Tibial nerve (tissue), 4 donors: Measurements from ENCODE around the gene PRKCB. TPM values are rescaled to one million over a fixed set of nuclear protein-coding genes. Genes with fewer than 3 reads are reported as not detected.

Experiments
- DNase-seq, 2 donors: peaks; one replicate each; pipeline ENCODE4 v3.0.0-alpha.2; 2019; ENCODE audit warnings: low spot score in 2 of 2
- H3K27ac ChIP-seq, 4 donors: fragments of 200-600 bp; sonication (generic) in 3 of 4; one replicate each; pipeline ENCODE4 v1.5.1; 2017 to 2019; ENCODE audit warnings: mild to moderate bottlenecking in 1 of 4
- H3K27me3 ChIP-seq, 2 donors: fragments of 200-600 bp; sonication (generic) in 1 of 2; one replicate each; pipeline versions ENCODE4 v1.5.1 to v1.6.0; 2017 to 2019
- H3K36me3 ChIP-seq, 3 donors: fragments of 200-600 bp; sonication (generic); one replicate each; pipeline ENCODE4 v1.5.1; 2018 to 2019
- H3K4me1 ChIP-seq, 4 donors: fragments of 200-600 bp; sonication (generic) in 3 of 4; one replicate each; pipeline ENCODE4 v1.5.1; 2017 to 2019
- H3K4me3 ChIP-seq, 4 donors: fragments of 200-600 bp; sonication (generic) in 3 of 4; one replicate each; pipeline ENCODE4 v1.5.1; 2017 to 2019; ENCODE audit warnings: mild to moderate bottlenecking in 1 of 4, moderate library complexity in 1 of 4
- H3K9me3 ChIP-seq, 4 donors: fragments of 200-600 bp; sonication (generic) in 3 of 4; one replicate each; pipeline ENCODE4 v1.5.1; 2017 to 2019
- EP300 ChIP-seq, 2 donors: sonication (generic); formaldehyde crosslinking; IDR thresholded peaks; one replicate each; pipeline ENCODE4 v1.6.1; 2017; ENCODE audit warnings: antibody characterized with exemption in 2 of 2, mild to moderate bottlenecking in 1 of 2
- POLR2A ChIP-seq, 2 donors: fragments of 450-650 bp; IDR thresholded peaks; one replicate each; pipeline ENCODE4 v1.6.1; 2017; ENCODE audit warnings: antibody characterized with exemption in 2 of 2, mild to moderate bottlenecking in 2 of 2, moderate library complexity in 2 of 2
- WGBS, 2 donors: methylation state at CpG; one replicate each; pipeline ENCODE4 v1.1.5; 2018; 5-methylcytosine and 5-hydroxymethylcytosine counted together
- total RNA-seq, 4 donors: library from RNA; depleted of rRNA; stranded (reverse); fragments of >200 nt; gene quantifications; one replicate each; pipeline ENCODE4 v1.1.0, GENCODE V29; 2016
- TF ChIP-seq, protein P1 (sequence below), 5 experiments: fragments of 200-600 bp in 3 of 5; fragments of 450-650 bp in 2 of 5; sonication (generic) in 3 of 5; IDR thresholded peaks; one replicate each; pipeline ENCODE4 v1.5.1; 2016 to 2019; ENCODE audit warnings: antibody characterized with exemption in 5 of 5, mild to moderate bottlenecking in 3 of 5, moderate library complexity in 2 of 5

The PRKCB gene
- total RNA-seq, 4 donors from 2014 or later, result 2.7 to 6.9 (median 4.3) TPM

DNA sequence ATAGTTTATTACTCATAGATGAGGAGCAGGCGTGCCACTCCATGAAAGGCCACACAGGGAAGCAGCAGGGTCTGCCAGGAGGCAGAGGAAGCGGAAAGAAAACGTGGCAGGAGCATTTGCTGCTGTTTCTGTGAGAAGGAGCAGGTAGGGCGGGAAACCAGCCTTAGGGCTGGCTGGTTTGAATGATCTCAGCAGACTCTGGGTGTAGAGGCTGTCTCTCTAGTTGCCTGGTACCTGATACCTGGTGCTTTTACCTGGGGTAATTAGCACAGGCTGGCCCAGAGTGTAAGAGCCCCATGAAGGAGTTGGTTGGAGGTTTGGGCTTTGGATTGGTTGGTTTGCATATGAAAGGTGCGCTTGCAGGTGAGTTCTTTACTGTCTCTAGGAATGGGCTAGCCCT lies 215.3 kb downstream of the PRKCB start:
- no peaks in the 10 kb centered on the region for H3K9me3 ChIP-seq
- H3K27ac ChIP-seq, result no peak overlapping the region

DNA sequence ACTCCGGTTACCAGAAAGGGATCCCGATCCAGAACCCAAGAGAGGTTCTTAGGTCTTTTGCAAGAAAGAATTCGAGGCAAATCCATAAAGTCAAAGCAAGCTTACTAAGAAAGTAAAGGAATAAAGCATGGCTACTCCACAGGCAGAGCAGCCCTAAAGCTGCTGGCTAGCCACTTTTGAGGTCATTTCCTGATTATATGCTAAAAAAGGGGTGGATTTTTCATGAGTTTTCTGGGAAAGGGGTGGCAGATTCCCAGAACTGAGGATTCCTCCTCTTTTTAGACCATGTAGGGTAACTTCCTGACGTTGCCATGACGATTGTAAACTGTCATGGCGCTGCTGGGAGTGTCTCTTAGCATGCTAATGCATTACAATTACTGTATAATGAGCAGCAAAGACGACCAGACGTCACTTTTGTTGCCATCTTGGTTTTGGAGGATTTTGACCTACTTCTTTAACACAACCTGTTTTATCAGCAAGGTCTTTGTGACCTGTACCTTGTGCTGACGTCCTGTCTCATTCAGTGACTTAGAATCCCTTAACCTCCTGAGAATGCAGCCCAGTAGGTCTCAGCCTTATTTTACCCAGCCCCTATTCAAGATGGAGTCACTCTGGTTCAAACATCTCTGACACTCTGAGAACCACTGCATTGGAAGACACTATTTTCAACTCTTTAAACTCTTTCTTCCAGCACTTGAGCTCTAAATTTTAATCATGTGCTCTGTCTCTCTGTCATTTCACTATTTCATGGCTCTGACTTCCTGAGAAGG lies 216.7 kb downstream of the PRKCB start:
- Histone ChIP-seq H3K27me3 (no peaks in the 10 kb centered on the region), H3K36me3 (no peaks in the 10 kb centered on the region), H3K27ac (no peak overlapping the region), H3K4me3 (no peak overlapping the region), H3K9me3 (no peaks in the 10 kb centered on the region), H3K4me1 (no peaks in the 10 kb centered on the region)
- whole genome bisulfite sequencing, 2 donors, result 72 to 75% methylated on average over 9 of the region's 9 CpGs
- TF ChIP-seq EP300 (IDR thresholded peaks at IDR 0.05), result no peak
- TF ChIP-seq POLR2A (IDR thresholded peaks at IDR 0.05), result no peak
- TF ChIP-seq, protein P1, sequence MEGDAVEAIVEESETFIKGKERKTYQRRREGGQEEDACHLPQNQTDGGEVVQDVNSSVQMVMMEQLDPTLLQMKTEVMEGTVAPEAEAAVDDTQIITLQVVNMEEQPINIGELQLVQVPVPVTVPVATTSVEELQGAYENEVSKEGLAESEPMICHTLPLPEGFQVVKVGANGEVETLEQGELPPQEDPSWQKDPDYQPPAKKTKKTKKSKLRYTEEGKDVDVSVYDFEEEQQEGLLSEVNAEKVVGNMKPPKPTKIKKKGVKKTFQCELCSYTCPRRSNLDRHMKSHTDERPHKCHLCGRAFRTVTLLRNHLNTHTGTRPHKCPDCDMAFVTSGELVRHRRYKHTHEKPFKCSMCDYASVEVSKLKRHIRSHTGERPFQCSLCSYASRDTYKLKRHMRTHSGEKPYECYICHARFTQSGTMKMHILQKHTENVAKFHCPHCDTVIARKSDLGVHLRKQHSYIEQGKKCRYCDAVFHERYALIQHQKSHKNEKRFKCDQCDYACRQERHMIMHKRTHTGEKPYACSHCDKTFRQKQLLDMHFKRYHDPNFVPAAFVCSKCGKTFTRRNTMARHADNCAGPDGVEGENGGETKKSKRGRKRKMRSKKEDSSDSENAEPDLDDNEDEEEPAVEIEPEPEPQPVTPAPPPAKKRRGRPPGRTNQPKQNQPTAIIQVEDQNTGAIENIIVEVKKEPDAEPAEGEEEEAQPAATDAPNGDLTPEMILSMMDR (IDR thresholded peaks at IDR 0.05), result no peak
- DNase-seq, result no peak

More for the DNA sequence above, 215.3 kb downstream of the PRKCB start:
- no peak for DNase-seq
- WGBS, 2 donors, result 62 to 64% methylated on average over 5 of the region's 5 CpGs
- Histone ChIP-seq H3K27me3 (no peaks in the 10 kb centered on the region), H3K36me3 (no peaks in the 10 kb centered on the region), H3K4me3 (no peak overlapping the region), H3K4me1 (no peaks in the 10 kb centered on the region)
- TF ChIP-seq POLR2A (IDR thresholded peaks at IDR 0.05) (no peak), EP300 (IDR thresholded peaks at IDR 0.05) (no peak)
- TF ChIP-seq, protein P1 (IDR thresholded peaks at IDR 0.05), result no peak

DNA sequence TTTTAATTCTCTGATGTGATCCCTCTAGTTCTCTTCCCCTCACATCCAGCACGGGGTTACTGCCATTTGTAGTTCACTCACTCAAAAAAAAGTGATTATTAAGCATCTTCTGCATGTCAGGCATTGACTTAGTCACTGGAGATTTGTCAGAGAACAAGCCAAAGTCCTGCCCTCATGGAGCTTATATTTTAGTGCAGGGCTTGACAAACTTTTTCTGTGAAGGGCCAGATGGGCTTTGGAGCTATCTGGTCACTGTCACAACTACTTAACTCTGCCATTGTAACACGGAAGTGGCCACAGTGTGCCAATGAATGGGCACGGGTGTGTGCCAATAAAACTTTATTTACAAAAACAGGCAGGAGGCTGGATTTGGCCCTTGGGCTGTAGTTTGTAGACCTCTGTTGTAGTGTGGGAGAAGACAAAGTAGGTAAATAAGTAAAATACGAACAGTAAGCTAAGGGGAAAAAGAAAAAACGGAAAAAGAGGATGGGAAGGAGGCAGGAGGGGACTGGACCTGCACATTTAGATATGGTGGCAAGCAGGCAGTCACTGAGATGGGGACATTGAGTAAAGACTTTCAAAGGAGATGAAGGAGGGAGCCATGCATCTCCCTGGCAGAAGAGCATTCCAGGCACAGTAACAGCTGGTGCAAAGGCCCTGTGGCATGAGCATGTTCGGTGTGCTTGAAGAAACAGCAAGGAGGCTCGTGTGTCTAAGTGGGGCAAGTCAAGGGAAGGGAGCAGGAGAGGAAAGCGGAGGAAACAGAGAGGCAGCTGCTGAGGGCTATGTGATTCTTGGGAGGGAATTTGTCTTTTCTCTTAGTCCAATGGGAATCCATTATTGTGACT lies 217.5 kb downstream of the PRKCB start:
- 82 to 85% methylated on average over 8 of the region's 8 CpGs for WGBS, 2 donors
- TF ChIP-seq, protein P1 (IDR thresholded peaks at IDR 0.05), result no peak
- TF ChIP-seq EP300 (IDR thresholded peaks at IDR 0.05) (no peak), POLR2A (IDR thresholded peaks at IDR 0.05) (no peak)
- Histone ChIP-seq H3K27ac (no peak overlapping the region), H3K4me3 (no peak overlapping the region), H3K4me1 (no peaks in the 10 kb centered on the region), H3K27me3 (no peaks in the 10 kb centered on the region), H3K36me3 (no peaks in the 10 kb centered on the region), H3K9me3 (no peaks in the 10 kb centered on the region)
- DNase-seq, result no peak

DNA sequence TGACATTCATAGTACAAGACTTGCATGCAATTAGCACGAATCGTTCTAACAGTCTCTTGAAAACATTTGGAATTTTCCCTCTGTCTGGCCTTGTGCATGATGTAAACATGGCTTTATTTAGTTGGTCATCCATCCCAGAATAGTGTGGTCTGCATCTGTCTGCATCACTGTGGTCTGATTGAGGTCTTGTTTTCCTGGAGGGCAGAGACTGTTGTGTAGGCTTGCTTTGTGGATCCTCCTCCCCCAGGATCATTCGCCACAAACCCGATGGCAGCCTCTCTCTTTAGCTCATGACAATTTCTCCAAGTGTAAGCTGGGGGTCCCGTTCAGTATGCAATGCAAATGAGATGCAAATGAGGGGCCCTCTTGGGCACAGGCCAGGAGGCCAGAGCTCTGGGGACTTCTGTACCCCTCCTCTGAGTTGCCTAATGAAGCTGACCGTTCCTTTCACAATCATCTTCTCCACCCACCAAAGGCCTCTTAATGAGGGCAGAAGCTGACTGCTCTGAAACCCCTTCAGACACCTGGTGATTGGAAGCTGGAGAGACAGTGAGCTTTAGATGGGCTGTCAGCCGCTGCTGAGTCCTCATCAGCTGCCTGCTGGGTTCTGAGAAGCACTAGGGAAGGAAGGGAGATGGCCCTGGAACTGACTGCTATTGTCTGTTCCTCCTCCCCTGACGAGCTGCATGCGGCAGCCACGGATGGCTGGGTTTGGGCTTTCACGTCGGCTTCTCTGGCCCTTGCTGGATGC lies 219.1 kb downstream of the PRKCB start:
- no peaks in the 10 kb centered on the region for H3K27me3 ChIP-seq
- no peaks in the 10 kb centered on the region for H3K9me3 ChIP-seq
- H3K4me3 ChIP-seq, result no peak overlapping the region
- H3K36me3 ChIP-seq, result no peaks in the 10 kb centered on the region
- no peak overlapping the region for H3K27ac ChIP-seq
- 26 to 32% methylated on average over 12 of the region's 12 CpGs for WGBS, 2 donors
- DNase-seq, result no peak
- H3K4me1 ChIP-seq, result no peaks in the 10 kb centered on the region
- TF ChIP-seq EP300 (IDR thresholded peaks at IDR 0.05) (no peak), POLR2A (IDR thresholded peaks at IDR 0.05) (no peak)
- TF ChIP-seq, protein P1 (IDR thresholded peaks at IDR 0.05), result no peak
